ENCODE data around the gene NEURL1. TPM values are rescaled to one million over a fixed set of nuclear protein-coding genes. Genes with fewer than 3 reads are reported as not detected.

NEURL1 gene
- total RNA-seq, 1 experiment from 2014 or later = 0.84 TPM

- H3K4me1 Mint-ChIP-seq (ENCODE audit: low read depth, unreplicated experiment) = peaks cover 12% of the 10 kb centered on the region
- Histone ChIP-seq H3K36me3 (ENCODE audit: control insufficient read depth, insufficient read depth, low read length) (no peaks in the 10 kb centered on the region), H3K4me1 (peaks cover 12% of the 10 kb centered on the region), H3K9me3 (no peaks in the 10 kb centered on the region), H3K4me3 (ENCODE audit: low read depth, low read length) (no peak overlapping the region), H3K27me3 (replicated peaks; ENCODE audit: control insufficient read depth, insufficient read depth, low read length) (no peaks in the 10 kb centered on the region)
- no peaks in the 10 kb centered on the region for H3K27me3 Mint-ChIP-seq (ENCODE audit: insufficient read depth, unreplicated experiment)
- H3K27ac Mint-ChIP-seq (ENCODE audit: unreplicated experiment) = no peak overlapping the region
- H3K36me3 Mint-ChIP-seq (ENCODE audit: insufficient read depth, unreplicated experiment) = no peaks in the 10 kb centered on the region
- POLR2A ChIA-PET = no interaction called here
- TF ChIP-seq CTCF (IDR thresholded peaks at IDR 0.05; ENCODE audit: insufficient read depth in 1 of 2, low read depth in 1 of 2, low read length in 1 of 2, severe bottlenecking in 1 of 2, unreplicated experiment in 1 of 2) = no peak
- BruUV-seq (replicated peaks) = no TSS peak
- H3K4me3 Mint-ChIP-seq (ENCODE audit: unreplicated experiment) = no peak overlapping the region
- CTCF ChIA-PET = interaction anchor here (1.0 kb wide), 1 partner anchor 19 kb away, joined by 3 read pairs; no protein-coding TSS in a partner anchor
- intact Hi-C loops (cut with micrococcal nuclease; ENCODE audit: unreplicated experiment) = no loop called here
- H3K9me3 Mint-ChIP-seq (ENCODE audit: unreplicated experiment) = no peaks in the 10 kb centered on the region
- DNase-seq = peak in 1 of 2 experiments; percentile 5
Observed at GRCh38 chr10:103546401-103546800, 52.9 kb downstream of the NEURL1 start.

DNA sequence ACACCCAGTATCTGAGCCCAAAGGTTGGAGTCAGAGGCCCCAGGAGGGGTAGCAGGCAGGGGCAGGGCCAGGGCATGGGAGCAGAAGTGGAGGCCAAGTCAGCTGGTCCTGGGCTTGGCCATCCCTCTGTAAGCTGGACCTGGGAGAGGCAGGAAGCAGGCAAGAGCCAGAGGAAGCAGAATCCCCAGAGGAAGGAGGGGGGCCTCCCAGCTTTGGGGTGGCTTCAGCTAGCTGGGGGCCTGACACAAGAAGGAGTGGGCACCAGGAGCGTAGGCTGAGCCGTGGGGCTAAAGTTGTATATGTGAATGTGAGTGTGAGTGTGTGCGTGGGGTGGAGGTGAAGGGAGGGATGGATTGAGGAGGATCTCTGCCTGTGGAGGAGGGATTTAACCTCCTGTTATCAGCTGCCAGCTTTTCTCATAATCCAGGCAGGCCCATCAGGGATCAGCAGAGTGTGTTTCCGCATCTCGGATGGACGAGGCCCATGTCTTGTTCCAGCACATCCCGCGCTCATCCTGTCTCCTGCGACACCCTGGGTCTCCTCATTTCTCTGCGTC is 54.0 kb downstream of the NEURL1 start:
- BruUV-seq (replicated peaks) = no TSS peak
- CTCF ChIA-PET = interaction anchor here (0.5 to 1.0 kb wide), 3 partner anchors 18 to 1013 kb away, joined by 3 to 4 read pairs (median 3); no protein-coding TSS in a partner anchor

GRCh38 chr10:103548006-103548405 is 54.5 kb downstream of the NEURL1 start:
- intact Hi-C loops (cut with micrococcal nuclease; ENCODE audit: unreplicated experiment) = no loop called here
- CTCF ChIA-PET = interaction anchor here (0.6 kb wide), 1 partner anchor 86 kb away, joined by 4 read pairs; no protein-coding TSS in a partner anchor
- BruUV-seq (replicated peaks) = no TSS peak
- Histone ChIP-seq H3K27me3 (replicated peaks; ENCODE audit: control insufficient read depth, insufficient read depth, low read length) (no peaks in the 10 kb centered on the region), H3K9me3 (no peaks in the 10 kb centered on the region), H3K36me3 (ENCODE audit: control insufficient read depth, insufficient read depth, low read length) (no peaks in the 10 kb centered on the region), H3K4me1 (peaks cover 5% of the 10 kb centered on the region), H3K4me3 (ENCODE audit: low read depth, low read length) (no peak overlapping the region)
- POLR2A ChIA-PET = no interaction called here
- Mint-ChIP-seq H3K36me3 (ENCODE audit: insufficient read depth, unreplicated experiment) (no peaks in the 10 kb centered on the region), H3K9me3 (ENCODE audit: unreplicated experiment) (no peaks in the 10 kb centered on the region), H3K4me1 (ENCODE audit: low read depth, unreplicated experiment) (peaks cover 12% of the 10 kb centered on the region), H3K27me3 (ENCODE audit: insufficient read depth, unreplicated experiment) (no peaks in the 10 kb centered on the region), H3K27ac (ENCODE audit: unreplicated experiment) (no peak overlapping the region), H3K4me3 (ENCODE audit: unreplicated experiment) (no peak overlapping the region)
- no peak for DNase-seq
- TF ChIP-seq CTCF (IDR thresholded peaks at IDR 0.05; ENCODE audit: insufficient read depth in 1 of 2, low read depth in 1 of 2, low read length in 1 of 2, severe bottlenecking in 1 of 2, unreplicated experiment in 1 of 2) = no peak

More for the DNA sequence above, 54.0 kb downstream of the NEURL1 start:
- Histone ChIP-seq H3K4me1 (peaks cover 10% of the 10 kb centered on the region), H3K4me3 (ENCODE audit: low read depth, low read length) (no peak overlapping the region), H3K36me3 (ENCODE audit: control insufficient read depth, insufficient read depth, low read length) (no peaks in the 10 kb centered on the region), H3K9me3 (no peaks in the 10 kb centered on the region), H3K27me3 (replicated peaks; ENCODE audit: control insufficient read depth, insufficient read depth, low read length) (no peaks in the 10 kb centered on the region)
- no peaks in the 10 kb centered on the region for H3K27me3 Mint-ChIP-seq (ENCODE audit: insufficient read depth, unreplicated experiment)
- no peaks in the 10 kb centered on the region for H3K9me3 Mint-ChIP-seq (ENCODE audit: unreplicated experiment)
- peaks cover 12% of the 10 kb centered on the region for H3K4me1 Mint-ChIP-seq (ENCODE audit: low read depth, unreplicated experiment)
- H3K27ac Mint-ChIP-seq (ENCODE audit: unreplicated experiment) = no peak overlapping the region
- no peak overlapping the region for H3K4me3 Mint-ChIP-seq (ENCODE audit: unreplicated experiment)
- peak in 1 of 2 experiments; percentile 24 for DNase-seq
- POLR2A ChIA-PET = no interaction called here
- intact Hi-C loops (cut with micrococcal nuclease; ENCODE audit: unreplicated experiment) = no loop called here
- no peak for TF ChIP-seq CTCF (IDR thresholded peaks at IDR 0.05; ENCODE audit: insufficient read depth in 1 of 2, low read depth in 1 of 2, low read length in 1 of 2, severe bottlenecking in 1 of 2, unreplicated experiment in 1 of 2)
- no peaks in the 10 kb centered on the region for H3K36me3 Mint-ChIP-seq (ENCODE audit: insufficient read depth, unreplicated experiment)

Data from Caco-2 (cell line).